Neural cell (in vitro differentiated cells): ENCODE results near the gene PKP1. TPM values are rescaled to one million over a fixed set of nuclear protein-coding genes. Genes with fewer than 3 reads are reported as not detected.

Experiments
- H2AFZ ChIP-seq: fragments of 200-600, 300-800 bp; sonication (generic), shearing (Covaris generic); 2 replicates; pipeline ENCODE4 v1.6.0; 2014; ENCODE audit warnings: low read depth, mild to moderate bottlenecking, antibody characterized with exemption, low read length, moderate library complexity
- H3F3A ChIP-seq: fragments of 200-600 bp; shearing (Covaris generic); 2 replicates; pipeline ENCODE4 v1.6.1; 2016; ENCODE audit warnings: mild to moderate bottlenecking, moderate library complexity, mixed read lengths, antibody characterized with exemption, low read length; ENCODE audit not compliant: insufficient read depth, poor library complexity, severe bottlenecking
- H3K27ac ChIP-seq: fragments of 200-600, 300-800 bp; sonication (generic), shearing (Covaris generic); 2 replicates; pipeline ENCODE4 v1.5.1; 2014; ENCODE audit warnings: mild to moderate bottlenecking, low read length, moderate library complexity
- H3K27me3 ChIP-seq: fragments of 300-800, 200-600 bp; sonication (generic), shearing (Covaris generic); 2 replicates; pipeline ENCODE4 v1.6.0; 2014; ENCODE audit warnings: mild to moderate bottlenecking, low read depth, low read length, moderate library complexity; ENCODE audit not compliant: insufficient read depth
- H3K36me3 ChIP-seq: fragments of 300-800, 200-600 bp; sonication (generic), shearing (Covaris generic); 2 replicates; pipeline ENCODE4 v1.5.1; 2014; ENCODE audit warnings: mild to moderate bottlenecking, antibody characterized with exemption, low read length, moderate library complexity; ENCODE audit not compliant: insufficient read depth
- H3K4me2 ChIP-seq: fragments of 300-800, 200-600 bp; sonication (generic), shearing (Covaris generic); 2 replicates; pipeline ENCODE4 v1.6.0; 2014; ENCODE audit warnings: mild to moderate bottlenecking, low read length
- H3K4me3 ChIP-seq: fragments of 300-800, 200-600 bp; sonication (generic), shearing (Covaris generic); 2 replicates; pipeline ENCODE4 v1.5.1; 2014; ENCODE audit warnings: mild to moderate bottlenecking, low read length, moderate library complexity
- H3K79me2 ChIP-seq: fragments of 200-600 bp; shearing (Covaris generic); replicated peaks from 2 replicates; pipeline ENCODE4 v1.6.0; 2014; ENCODE audit warnings: mild to moderate bottlenecking, low read length, moderate library complexity; ENCODE audit not compliant: insufficient read depth
- H3K9ac ChIP-seq: fragments of 300-800, 200-600 bp; sonication (generic), shearing (Covaris generic); 2 replicates; pipeline ENCODE4 v1.6.1; 2016; ENCODE audit warnings: mild to moderate bottlenecking, low read length, mixed read lengths
- H3K9me2 ChIP-seq: fragments of 200-600 bp; shearing (Covaris generic); 2 replicates; pipeline ENCODE4 v1.6.1; 2016; ENCODE audit warnings: mild to moderate bottlenecking, low read length, mixed read lengths; ENCODE audit not compliant: insufficient read depth
- H3K9me3 ChIP-seq: fragments of 200-600, 300-800 bp; sonication (generic), shearing (Covaris generic); 2 replicates; pipeline ENCODE4 v1.6.1; 2016; ENCODE audit warnings: mild to moderate bottlenecking, mixed run types, low read length, moderate library complexity, mixed read lengths
- H4K20me1 ChIP-seq: fragments of 200-600 bp; shearing (Covaris generic); 2 replicates; pipeline ENCODE4 v1.6.1; 2016; ENCODE audit warnings: mild to moderate bottlenecking, mixed run types; ENCODE audit not compliant: insufficient read depth
- CTCF ChIP-seq: fragments of 450-650 bp; IDR thresholded peaks from 2 replicates; pipeline ENCODE4 v1.5.1; 2014; ENCODE audit warnings: antibody characterized with exemption, mild to moderate bottlenecking, moderate library complexity; ENCODE audit not compliant: poor library complexity, severe bottlenecking
- EP300 ChIP-seq: fragments of 450-650 bp; conservative IDR thresholded peaks from 2 replicates; pipeline ENCODE4 v1.6.1; 2014; ENCODE audit warnings: antibody characterized with exemption, mild to moderate bottlenecking, moderate library complexity; ENCODE audit not compliant: poor library complexity, severe bottlenecking
- EZH2 ChIP-seq: fragments of 200-600, 300-800 bp; shearing (Covaris generic), sonication (generic); IDR thresholded peaks from 2 replicates; pipeline ENCODE4 v1.6.1; 2014; ENCODE audit warnings: antibody characterized with exemption, low read length, borderline replicate concordance, mild to moderate bottlenecking; ENCODE audit not compliant: insufficient read depth, poor library complexity, severe bottlenecking
- MXI1 ChIP-seq: fragments of 450-650 bp; conservative IDR thresholded peaks from 2 replicates; pipeline ENCODE4 v1.6.1; 2014; ENCODE audit warnings: antibody characterized with exemption, mild to moderate bottlenecking; ENCODE audit not compliant: poor library complexity, severe bottlenecking
- POLR2AphosphoS5 ChIP-seq: IDR thresholded peaks from 2 replicates; pipeline ENCODE4 v1.6.1; 2012
- RAD21 ChIP-seq: fragments of 450-650 bp; conservative IDR thresholded peaks from 2 replicates; pipeline ENCODE4 v1.6.1; 2014; ENCODE audit warnings: antibody characterized with exemption, mild to moderate bottlenecking, moderate library complexity
- SMC3 ChIP-seq: fragments of 450-650 bp; conservative IDR thresholded peaks from 2 replicates; pipeline ENCODE4 v1.6.1; 2014; ENCODE audit warnings: antibody characterized with exemption, mild to moderate bottlenecking, moderate library complexity; ENCODE audit not compliant: poor library complexity
- TAF1 ChIP-seq: IDR thresholded peaks from 2 replicates; pipeline ENCODE4 v1.6.1; 2012; ENCODE audit warnings: low read depth
- polyA plus RNA-seq: library from polyadenylated mRNA; depleted of rRNA; stranded (reverse); fragments of >200 nt; gene quantifications from 2 replicates; pipeline ENCODE4 v1.2.3, GENCODE V29; 2014
- TF ChIP-seq, protein P1 (sequence below): IDR thresholded peaks from 2 replicates; pipeline ENCODE4 v1.6.1; 2012; ENCODE audit warnings: borderline replicate concordance

The PKP1 gene
- polyA plus RNA-seq, 1 donor from 2014 or later = not detected

DNA sequence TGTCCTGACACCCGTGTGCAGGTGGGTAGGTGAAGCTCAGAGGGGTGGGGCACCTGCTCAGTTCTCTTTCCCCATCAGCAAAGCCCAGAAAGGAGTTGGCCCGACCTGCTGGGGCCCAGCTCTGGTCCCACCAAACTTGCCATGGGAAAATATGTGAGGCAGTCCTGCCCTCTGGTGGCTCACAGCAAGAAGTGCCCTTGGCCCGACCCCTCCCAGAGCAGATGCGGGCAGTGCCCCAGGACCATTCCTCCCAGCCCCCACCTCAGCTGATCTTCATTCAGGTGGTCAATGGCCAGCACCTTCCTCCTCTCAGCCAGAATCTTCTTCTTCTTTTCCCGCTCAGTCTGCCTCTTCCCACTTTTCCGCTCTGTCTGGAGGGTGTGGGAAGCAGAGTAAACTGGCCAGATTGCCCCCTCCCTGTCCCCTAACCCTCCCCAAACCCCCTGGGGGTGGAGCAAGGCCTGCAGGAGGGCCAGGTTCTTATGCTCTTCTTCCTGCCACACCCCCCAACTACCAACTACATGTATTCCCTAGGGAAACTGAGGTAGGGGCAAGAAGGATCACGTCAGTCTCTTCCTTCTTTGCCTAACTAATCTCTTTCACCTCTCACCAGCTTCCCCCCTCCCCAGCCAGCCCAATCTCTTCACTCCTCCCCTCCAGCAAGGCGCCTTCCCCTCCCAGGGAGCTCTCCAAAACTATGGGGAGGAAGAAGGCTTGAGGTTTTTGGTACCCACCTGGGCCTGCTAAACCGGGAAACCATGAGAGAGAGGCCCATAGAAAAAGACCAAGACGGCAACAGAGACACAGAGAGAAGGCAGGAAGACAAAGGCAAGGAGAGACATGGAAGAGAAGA is 78.6 kb downstream of the PKP1 start:
- Histone ChIP-seq H3K27ac (no peak overlapping the region), H3K27me3 (no peaks in the 10 kb centered on the region), H3K4me2 (no peak overlapping the region), H2AFZ (no peak overlapping the region), H3K9ac (no peak overlapping the region), H3K4me3 (no peak overlapping the region), H4K20me1 (no peaks in the 10 kb centered on the region), H3K9me3 (no peaks in the 10 kb centered on the region), H3F3A (no peaks in the 10 kb centered on the region), H3K36me3 (no peaks in the 10 kb centered on the region), H3K9me2 (no peaks in the 10 kb centered on the region), H3K79me2 (no peaks in the 10 kb centered on the region)
- TF ChIP-seq POLR2AphosphoS5 (no peak), EP300 (no peak), EZH2 (no peak), TAF1 (no peak), SMC3 (peak; percentile 82), MXI1 (no peak), RAD21 (peak; percentile 81), CTCF (peak; percentile 72)
- TF ChIP-seq, protein P1, sequence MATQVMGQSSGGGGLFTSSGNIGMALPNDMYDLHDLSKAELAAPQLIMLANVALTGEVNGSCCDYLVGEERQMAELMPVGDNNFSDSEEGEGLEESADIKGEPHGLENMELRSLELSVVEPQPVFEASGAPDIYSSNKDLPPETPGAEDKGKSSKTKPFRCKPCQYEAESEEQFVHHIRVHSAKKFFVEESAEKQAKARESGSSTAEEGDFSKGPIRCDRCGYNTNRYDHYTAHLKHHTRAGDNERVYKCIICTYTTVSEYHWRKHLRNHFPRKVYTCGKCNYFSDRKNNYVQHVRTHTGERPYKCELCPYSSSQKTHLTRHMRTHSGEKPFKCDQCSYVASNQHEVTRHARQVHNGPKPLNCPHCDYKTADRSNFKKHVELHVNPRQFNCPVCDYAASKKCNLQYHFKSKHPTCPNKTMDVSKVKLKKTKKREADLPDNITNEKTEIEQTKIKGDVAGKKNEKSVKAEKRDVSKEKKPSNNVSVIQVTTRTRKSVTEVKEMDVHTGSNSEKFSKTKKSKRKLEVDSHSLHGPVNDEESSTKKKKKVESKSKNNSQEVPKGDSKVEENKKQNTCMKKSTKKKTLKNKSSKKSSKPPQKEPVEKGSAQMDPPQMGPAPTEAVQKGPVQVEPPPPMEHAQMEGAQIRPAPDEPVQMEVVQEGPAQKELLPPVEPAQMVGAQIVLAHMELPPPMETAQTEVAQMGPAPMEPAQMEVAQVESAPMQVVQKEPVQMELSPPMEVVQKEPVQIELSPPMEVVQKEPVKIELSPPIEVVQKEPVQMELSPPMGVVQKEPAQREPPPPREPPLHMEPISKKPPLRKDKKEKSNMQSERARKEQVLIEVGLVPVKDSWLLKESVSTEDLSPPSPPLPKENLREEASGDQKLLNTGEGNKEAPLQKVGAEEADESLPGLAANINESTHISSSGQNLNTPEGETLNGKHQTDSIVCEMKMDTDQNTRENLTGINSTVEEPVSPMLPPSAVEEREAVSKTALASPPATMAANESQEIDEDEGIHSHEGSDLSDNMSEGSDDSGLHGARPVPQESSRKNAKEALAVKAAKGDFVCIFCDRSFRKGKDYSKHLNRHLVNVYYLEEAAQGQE = no peak

GRCh38 chr1:201362906-201363305 is 79.6 kb downstream of the PKP1 start:
- no peak overlapping the region for H3K9ac ChIP-seq
- H3K4me2 ChIP-seq = no peak overlapping the region
- no peaks in the 10 kb centered on the region for H3K79me2 ChIP-seq
- no peaks in the 10 kb centered on the region for H4K20me1 ChIP-seq
- no peak overlapping the region for H3K27ac ChIP-seq
- TF ChIP-seq EP300 = no peak
- TF ChIP-seq SMC3 = no peak
- no peak for TF ChIP-seq EZH2
- TF ChIP-seq CTCF = no peak
- TF ChIP-seq, protein P1 = no peak
- TF ChIP-seq TAF1 = no peak
- no peak overlapping the region for H2AFZ ChIP-seq
- no peaks in the 10 kb centered on the region for H3K36me3 ChIP-seq
- H3K9me2 ChIP-seq = no peaks in the 10 kb centered on the region
- H3K9me3 ChIP-seq = no peaks in the 10 kb centered on the region
- no peaks in the 10 kb centered on the region for H3F3A ChIP-seq
- H3K4me3 ChIP-seq = no peak overlapping the region
- H3K27me3 ChIP-seq = no peaks in the 10 kb centered on the region
